ENCODE data around the gene SNTB2.

The SNTB2 gene

DNA sequence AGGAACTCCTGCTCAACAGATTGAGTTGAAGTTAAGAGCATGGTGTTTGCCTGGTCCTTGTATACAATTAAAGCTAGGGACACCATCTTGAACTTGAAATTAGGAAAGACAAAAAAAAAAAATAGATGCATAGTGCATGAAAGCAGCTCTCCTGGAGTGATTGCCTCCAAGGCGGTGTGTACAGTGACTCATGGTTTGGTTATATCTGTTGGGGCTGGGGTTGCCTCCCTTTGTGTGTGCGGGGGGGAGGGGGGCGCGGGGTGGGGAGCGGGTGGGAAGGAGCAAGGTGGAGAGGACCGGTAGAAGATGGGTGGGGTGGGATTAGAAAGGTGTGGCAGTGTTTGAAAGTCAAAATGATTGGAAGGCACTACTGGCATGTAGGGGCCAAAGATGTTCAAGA is 161.3 kb downstream of the SNTB2 start:
- Histone ChIP-seq H2AFZ (ENCODE audit: low read depth) (no peak overlapping the region), H3K27ac (no peak overlapping the region), H3K36me3 (ENCODE audit: insufficient read depth) (no peaks in the 10 kb centered on the region; the same call in 1 of the 2 replicates), H3K4me3 (IDR thresholded peaks at IDR 0.05; ENCODE audit: insufficient read depth, low read depth, low read length) (no peak overlapping the region), H4K20me1 (ENCODE audit: insufficient read depth) (no peaks in the 10 kb centered on the region), H3K4me2 (no peak overlapping the region), H3K9ac (no peak overlapping the region), H3K79me2 (ENCODE audit: insufficient read depth, low read depth) (no peaks in the 10 kb centered on the region), H3K27me3 (ENCODE audit: insufficient read depth, low read depth) (no peaks in the 10 kb centered on the region), H3K4me1 (ENCODE audit: low read depth, poor library complexity, severe bottlenecking) (no peaks in the 10 kb centered on the region)
- TF ChIP-seq, protein P1, sequence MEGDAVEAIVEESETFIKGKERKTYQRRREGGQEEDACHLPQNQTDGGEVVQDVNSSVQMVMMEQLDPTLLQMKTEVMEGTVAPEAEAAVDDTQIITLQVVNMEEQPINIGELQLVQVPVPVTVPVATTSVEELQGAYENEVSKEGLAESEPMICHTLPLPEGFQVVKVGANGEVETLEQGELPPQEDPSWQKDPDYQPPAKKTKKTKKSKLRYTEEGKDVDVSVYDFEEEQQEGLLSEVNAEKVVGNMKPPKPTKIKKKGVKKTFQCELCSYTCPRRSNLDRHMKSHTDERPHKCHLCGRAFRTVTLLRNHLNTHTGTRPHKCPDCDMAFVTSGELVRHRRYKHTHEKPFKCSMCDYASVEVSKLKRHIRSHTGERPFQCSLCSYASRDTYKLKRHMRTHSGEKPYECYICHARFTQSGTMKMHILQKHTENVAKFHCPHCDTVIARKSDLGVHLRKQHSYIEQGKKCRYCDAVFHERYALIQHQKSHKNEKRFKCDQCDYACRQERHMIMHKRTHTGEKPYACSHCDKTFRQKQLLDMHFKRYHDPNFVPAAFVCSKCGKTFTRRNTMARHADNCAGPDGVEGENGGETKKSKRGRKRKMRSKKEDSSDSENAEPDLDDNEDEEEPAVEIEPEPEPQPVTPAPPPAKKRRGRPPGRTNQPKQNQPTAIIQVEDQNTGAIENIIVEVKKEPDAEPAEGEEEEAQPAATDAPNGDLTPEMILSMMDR (conservative IDR thresholded peaks at IDR 0.05; ENCODE audit: low read depth, low read length), result no peak

DNA sequence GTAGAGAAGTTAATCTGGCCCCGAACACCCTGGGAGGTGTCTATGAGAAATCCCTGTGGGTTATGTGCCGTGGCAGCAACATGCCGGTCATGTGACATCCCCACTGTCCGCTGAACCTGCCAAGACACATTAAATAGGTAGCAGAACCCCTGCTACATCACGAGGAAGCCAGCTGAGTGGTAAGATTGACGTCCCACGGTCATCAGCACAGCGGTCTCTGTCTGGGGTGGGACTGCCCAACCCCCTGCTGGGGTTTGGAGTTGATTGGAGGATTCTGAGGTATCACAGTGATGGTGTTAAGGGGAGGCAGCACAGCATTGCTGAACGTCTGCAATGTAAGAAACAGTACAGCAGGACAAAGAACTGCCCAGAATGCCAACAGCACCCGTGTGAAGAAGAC is 162.6 kb downstream of the SNTB2 start:
- TF ChIP-seq, protein P1 (conservative IDR thresholded peaks at IDR 0.05; ENCODE audit: low read depth, low read length), result no peak
- Histone ChIP-seq H4K20me1 (ENCODE audit: insufficient read depth) (no peaks in the 10 kb centered on the region), H3K4me1 (ENCODE audit: low read depth, poor library complexity, severe bottlenecking) (no peaks in the 10 kb centered on the region), H3K79me2 (ENCODE audit: insufficient read depth, low read depth) (no peaks in the 10 kb centered on the region), H2AFZ (ENCODE audit: low read depth) (no peak overlapping the region), H3K4me2 (no peak overlapping the region), H3K36me3 (ENCODE audit: insufficient read depth) (no peaks in the 10 kb centered on the region), H3K27me3 (ENCODE audit: insufficient read depth, low read depth) (no peaks in the 10 kb centered on the region), H3K27ac (no peak overlapping the region), H3K4me3 (IDR thresholded peaks at IDR 0.05; ENCODE audit: insufficient read depth, low read depth, low read length) (no peak overlapping the region), H3K9ac (no peak overlapping the region)

DNA sequence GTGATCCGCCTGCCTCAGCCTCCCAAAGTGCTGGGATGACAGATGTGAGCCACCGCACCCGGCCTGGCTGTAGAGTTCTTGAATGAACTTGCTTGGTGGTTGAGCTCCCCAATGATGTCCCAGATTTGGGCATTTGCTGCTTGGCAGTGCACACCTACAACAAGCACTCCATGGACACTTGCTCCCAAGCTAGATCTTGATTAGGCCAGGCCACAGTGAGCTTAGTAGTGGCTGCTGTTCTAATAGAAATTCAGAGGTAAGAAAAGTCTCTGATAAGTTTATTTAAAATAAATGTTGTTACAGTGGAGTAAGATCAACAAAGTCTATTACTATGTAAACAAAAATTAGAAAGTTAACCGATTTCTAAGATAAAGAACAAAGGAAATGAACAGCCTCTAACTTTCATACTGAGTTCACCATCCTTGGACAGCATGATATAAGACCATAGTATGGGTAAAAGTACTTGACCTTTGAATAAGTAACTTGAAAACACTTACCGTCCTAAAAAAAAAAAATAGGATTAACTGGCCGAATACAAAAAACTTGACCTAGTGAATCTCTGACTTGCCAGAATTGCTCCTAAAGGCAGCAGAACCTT is 163.7 kb downstream of the SNTB2 start:
- H3K36me3 ChIP-seq (ENCODE audit: insufficient read depth), result no peaks in the 10 kb centered on the region
- H3K27me3 ChIP-seq (ENCODE audit: insufficient read depth, low read depth), result no peaks in the 10 kb centered on the region
- H3K4me2 ChIP-seq, result no peak overlapping the region
- H3K4me3 ChIP-seq (IDR thresholded peaks at IDR 0.05; ENCODE audit: insufficient read depth, low read depth, low read length), result no peak overlapping the region
- no peaks in the 10 kb centered on the region for H4K20me1 ChIP-seq (ENCODE audit: insufficient read depth)
- TF ChIP-seq, protein P1 (conservative IDR thresholded peaks at IDR 0.05; ENCODE audit: low read depth, low read length), result no peak
- no peaks in the 10 kb centered on the region for H3K79me2 ChIP-seq (ENCODE audit: insufficient read depth, low read depth)
- H3K9ac ChIP-seq, result no peak overlapping the region
- H3K4me1 ChIP-seq (ENCODE audit: low read depth, poor library complexity, severe bottlenecking), result no peaks in the 10 kb centered on the region
- H2AFZ ChIP-seq (ENCODE audit: low read depth), result no peak overlapping the region
- no peak overlapping the region for H3K27ac ChIP-seq

DNA sequence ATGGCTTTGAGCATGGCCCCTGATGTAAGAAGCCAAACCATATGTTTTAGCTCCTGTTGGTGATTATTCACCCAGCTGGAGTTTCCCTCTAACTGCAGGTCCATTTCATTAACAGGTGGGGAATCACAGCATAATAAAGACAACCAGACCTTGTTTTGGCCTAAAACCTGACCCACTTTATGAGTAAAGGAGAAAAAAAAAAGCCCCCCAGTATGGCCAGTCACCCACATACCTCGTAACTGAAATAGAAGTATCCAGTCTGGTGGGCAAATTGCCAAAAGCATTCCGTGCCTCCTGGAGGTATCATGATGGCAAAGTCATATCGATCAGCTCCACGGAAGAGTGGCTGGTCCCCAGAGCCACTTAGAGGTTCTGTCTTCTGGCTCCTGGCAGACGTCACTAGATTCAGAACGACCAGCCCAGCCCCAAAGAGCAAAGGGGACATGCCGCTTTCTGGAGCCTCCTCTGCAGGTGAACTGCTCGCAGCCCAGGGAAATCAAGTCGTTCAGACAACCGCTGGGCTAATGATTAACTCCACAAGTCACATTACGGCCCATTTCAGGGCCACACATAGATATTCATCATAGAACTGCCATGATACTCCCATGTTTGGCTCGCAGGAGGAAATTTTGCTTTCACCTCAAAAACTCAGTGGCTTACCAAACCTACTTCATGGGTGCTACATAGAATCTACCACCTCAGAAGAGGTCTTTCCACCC is 164.5 kb downstream of the SNTB2 start, which contains the start of gene TMED6:
TSS of gene TMED6 (minus strand) at position 478 of the 719 bp plus-strand sequence. CDS start at position 445, 33 bp downstream.
- Histone ChIP-seq H3K9ac (no peak within 1 kb of the TSS), H3K4me1 (ENCODE audit: low read depth, poor library complexity, severe bottlenecking) (no peaks in the 10 kb centered on the region), H3K27ac (no peak within 1 kb of the TSS), H3K4me2 (no peak within 1 kb of the TSS), H3K36me3 (ENCODE audit: insufficient read depth) (no peaks in the 10 kb centered on the region), H2AFZ (ENCODE audit: low read depth) (no peak within 1 kb of the TSS), H3K79me2 (ENCODE audit: insufficient read depth, low read depth) (no peaks in the 10 kb centered on the region), H3K27me3 (ENCODE audit: insufficient read depth, low read depth) (no peaks in the 10 kb centered on the region), H4K20me1 (ENCODE audit: insufficient read depth) (no peaks in the 10 kb centered on the region), H3K4me3 (IDR thresholded peaks at IDR 0.05; ENCODE audit: insufficient read depth, low read depth, low read length) (no peak within 1 kb of the TSS)
- TF ChIP-seq, protein P1 (conservative IDR thresholded peaks at IDR 0.05; ENCODE audit: low read depth, low read length), result no peak

Measured in KMS-11 (cell line).